Placental pericyte (primary cell): Measurements from ENCODE around the gene ARFIP2. TPM values are rescaled to one million over a fixed set of nuclear protein-coding genes. Genes with fewer than 3 reads are reported as not detected.

Source experiments
- total RNA-seq: library from RNA; depleted of rRNA; stranded (reverse); fragments of >200 nt; gene quantifications from 2 replicates; pipeline ENCODE4 v1.2.3, GENCODE V29; 2012

Gene ARFIP2
- total RNA-seq: 70.0 and 118 TPM in 2 replicates

GRCh38 chr11:6481012-6481923 lies at the start of gene ARFIP2, which contains the start of gene TIMM10B:
Gene ARFIP2 (minus strand): TSS chr11:6481331. CDS start chr11:6480421, 910 bp downstream.
Gene TIMM10B (plus strand): TSS chr11:6481501. CDS start chr11:6481517, 16 bp downstream.

GRCh38 chr11:6497069-6497839 lies 16.1 kb upstream of the ARFIP2 start, which contains the start of gene DNHD1:
Gene DNHD1 (plus strand): TSS chr11:6497280. CDS start chr11:6498216, 936 bp downstream.

DNA sequence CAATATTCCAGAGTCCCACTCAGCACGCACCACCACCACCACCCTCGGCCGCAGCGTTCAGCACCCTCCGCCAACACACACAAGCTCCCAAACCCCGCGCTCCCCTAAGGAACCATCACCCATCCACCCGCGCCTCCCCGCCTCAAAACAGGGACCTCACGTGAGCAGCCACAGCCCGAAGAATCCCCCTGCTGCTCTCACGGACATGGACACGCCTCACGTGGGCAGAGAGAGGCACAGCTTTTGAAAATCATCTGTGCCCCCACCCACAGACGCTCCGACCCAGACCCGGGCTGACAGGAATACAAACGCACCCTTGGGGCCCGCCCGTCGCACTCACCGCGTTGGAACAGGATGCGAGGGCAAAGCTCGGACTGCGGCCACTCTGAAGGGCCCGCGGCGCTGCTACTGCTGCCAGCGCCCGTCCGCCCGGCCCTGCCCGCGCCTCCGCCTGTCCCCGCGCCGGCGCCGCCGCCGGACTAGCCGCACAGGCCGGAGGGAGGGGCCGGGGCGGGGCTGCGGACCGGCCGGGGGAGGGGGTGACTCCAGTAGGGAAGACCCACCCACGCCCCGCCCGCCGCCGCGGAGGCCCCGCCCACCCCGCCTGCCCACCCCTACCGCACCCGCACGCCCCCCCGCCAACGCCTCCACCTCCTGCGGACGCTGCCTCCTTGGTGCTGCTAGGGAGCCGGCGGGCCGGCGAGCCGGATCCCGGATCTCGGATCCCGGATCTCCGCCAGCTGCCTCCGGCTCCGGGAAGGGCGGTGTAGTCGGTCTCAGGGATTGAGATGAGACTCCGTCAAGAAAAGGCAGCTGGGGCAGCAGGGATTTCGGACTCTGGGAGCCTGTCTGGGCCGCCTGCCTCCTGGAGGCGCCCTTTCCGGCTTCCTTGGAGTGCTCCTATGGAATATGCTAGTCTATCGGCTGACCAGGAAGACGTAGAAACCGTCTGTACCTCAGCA lies 7.4 kb downstream of the ARFIP2 start, which contains the start of gene TRIM3:
Gene TRIM3 (minus strand): TSS at position 491 of the 962 bp plus-strand sequence. CDS start 8,246 bp downstream, outside the sequence.

DNA sequence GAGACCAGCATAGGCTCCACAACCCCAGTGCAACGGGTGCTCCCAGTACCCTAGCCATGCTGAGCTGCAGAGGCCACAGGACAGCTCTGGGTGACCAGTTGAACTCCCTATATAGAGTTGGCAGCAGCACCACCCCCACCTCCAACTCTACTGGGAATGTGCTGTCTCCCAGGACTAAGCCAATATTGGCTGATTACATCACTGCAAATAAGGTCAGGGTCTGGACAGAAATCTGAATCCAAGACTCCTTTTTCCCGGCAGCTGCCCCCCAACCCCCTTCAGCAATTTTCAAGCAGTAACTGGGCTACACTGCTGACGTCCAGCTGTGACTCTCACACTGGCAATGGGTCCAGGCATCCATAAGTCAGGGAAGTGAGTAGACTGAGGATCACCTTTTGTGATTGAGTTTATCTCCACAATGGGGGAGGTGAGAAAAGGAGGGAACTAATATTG lies 40.2 kb downstream of the ARFIP2 start, which contains the start of gene HPX:
Gene HPX (minus strand): TSS at position 82 of the 453 bp plus-strand sequence. CDS start 24 bp downstream, at position 58.

Other genes with a start within 250 kb of the ARFIP2 start
- 24.9 and 36.5 TPM in 2 replicates for gene FHIP1B, start 246.7 kb downstream of the ARFIP2 start, total RNA-seq
- 0.44 TPM in 1 of 2 replicates, not detected in the other for gene CNGA4, start 242.2 kb downstream of the ARFIP2 start, total RNA-seq
- gene CCKBR, start 221.5 kb downstream of the ARFIP2 start, total RNA-seq: not detected in 2 replicates
- gene CAVIN3, start 160.8 kb downstream of the ARFIP2 start, total RNA-seq: 357 and 444 TPM in 2 replicates
- gene SMPD1, start 90.9 kb downstream of the ARFIP2 start, total RNA-seq: 34.9 and 44.4 TPM in 2 replicates
- gene APBB1, start 62.2 kb downstream of the ARFIP2 start, total RNA-seq: 38.5 and 45.1 TPM in 2 replicates
- gene HPX, start 40.3 kb downstream of the ARFIP2 start, total RNA-seq: 0.14 and 0.66 TPM in 2 replicates
- gene TRIM3, start 7.4 kb downstream of the ARFIP2 start, total RNA-seq: 17.9 and 26.3 TPM in 2 replicates
- 50.7 and 61.7 TPM in 2 replicates for gene TIMM10B, start 170 bp upstream of the ARFIP2 start, total RNA-seq
- 6.2 and 14.0 TPM in 2 replicates for gene DNHD1, start 15.9 kb upstream of the ARFIP2 start, total RNA-seq
- 9.0 and 15.0 TPM in 2 replicates for gene RRP8, start 122.3 kb upstream of the ARFIP2 start, total RNA-seq
- 195 and 370 TPM in 2 replicates for gene ILK, start 122.4 kb upstream of the ARFIP2 start, total RNA-seq
- 33.3 and 41.2 TPM in 2 replicates for gene TAF10, start 130.9 kb upstream of the ARFIP2 start, total RNA-seq
- gene TPP1, start 138.1 kb upstream of the ARFIP2 start, total RNA-seq: 78.6 and 243 TPM in 2 replicates
- gene DCHS1, start 174.5 kb upstream of the ARFIP2 start, total RNA-seq: 21.0 and 44.0 TPM in 2 replicates
- gene MRPL17, start 202.0 kb upstream of the ARFIP2 start, total RNA-seq: 42.2 and 54.8 TPM in 2 replicates